DND-41 (cell line): ENCODE data around the gene IQSEC1.

Experiments used
- ATAC-seq: fragments of 200-7000 bp; cut with Tn5 transposase; 3 replicates; pipeline ENCODE4 v1.9.1; 2021; ENCODE audit warnings: low read depth; ENCODE audit not compliant: insufficient read depth
- DNase-seq: peaks from one replicate; pipeline ENCODE4 v3.0.0-alpha.2; 2020
- H2AFZ ChIP-seq: 2 replicates; pipeline ENCODE4 v1.6.0; 2012; ENCODE audit warnings: low read depth, low read length
- H3K27ac ChIP-seq: 2 replicates; pipeline ENCODE4 v1.5.1; 2012; ENCODE audit warnings: low read length, inconsistent platforms
- H3K27me3 ChIP-seq: fragments of 200-600 bp; sonication (generic); 2 replicates; pipeline ENCODE4 v1.6.0; 2012; ENCODE audit warnings: low read length, mild to moderate bottlenecking, inconsistent platforms; ENCODE audit not compliant: insufficient read depth, poor library complexity
- H3K36me3 ChIP-seq: 2 replicates; pipeline ENCODE4 v1.5.1; 2012; ENCODE audit warnings: low read length, inconsistent platforms; ENCODE audit not compliant: insufficient read depth
- H3K4me1 ChIP-seq: 2 replicates; pipeline ENCODE4 v1.5.1; 2012; ENCODE audit warnings: mild to moderate bottlenecking, low read length; ENCODE audit not compliant: insufficient read depth
- H3K4me2 ChIP-seq: 2 replicates; pipeline ENCODE4 v1.6.0; 2012; ENCODE audit warnings: mild to moderate bottlenecking, moderate library complexity, low read length, inconsistent platforms; ENCODE audit not compliant: insufficient read depth
- H3K4me3 ChIP-seq, 2 experiments: fragments of 200-600 bp in 1 of 2; shearing (Covaris generic) in 1 of 2; 2 replicates each; pipeline ENCODE4 v1.5.1; 2012 to 2016; ENCODE audit warnings: inconsistent platforms in 2 of 2, low read length in 2 of 2, mild to moderate bottlenecking in 2 of 2, low read depth in 1 of 2, moderate library complexity in 1 of 2
- H3K79me2 ChIP-seq: 2 replicates; pipeline ENCODE4 v1.6.0; 2012; ENCODE audit warnings: low read length, inconsistent platforms; ENCODE audit not compliant: insufficient read depth
- H3K9ac ChIP-seq: 2 replicates; pipeline ENCODE4 v1.6.0; 2012; ENCODE audit warnings: low read depth, mild to moderate bottlenecking, inconsistent platforms, low read length, moderate library complexity
- H3K9me3 ChIP-seq: 2 replicates; pipeline ENCODE4 v1.5.1; 2012; ENCODE audit warnings: low read length, moderate library complexity, mild to moderate bottlenecking, inconsistent platforms; ENCODE audit not compliant: insufficient read depth, severe bottlenecking
- H4K20me1 ChIP-seq: 2 replicates; pipeline ENCODE4 v1.6.0; 2012; ENCODE audit warnings: low read length; ENCODE audit not compliant: insufficient read depth
- CTCF ChIP-seq: IDR thresholded peaks from 2 replicates; pipeline ENCODE4 v1.5.1; 2012; ENCODE audit warnings: borderline replicate concordance, low read length, moderate library complexity, mild to moderate bottlenecking; ENCODE audit not compliant: poor library complexity, severe bottlenecking; ENCODE audit errors: extremely low read depth
- EZH2 ChIP-seq: IDR thresholded peaks from 3 replicates; pipeline ENCODE4 v1.6.1; 2012; ENCODE audit warnings: borderline replicate concordance, low read depth, mild to moderate bottlenecking, moderate library complexity, low read length, inconsistent platforms; ENCODE audit not compliant: severe bottlenecking

Gene IQSEC1

GRCh38 chr3:12868039-12869034 lies 204.9 kb downstream of the IQSEC1 start:
- Histone ChIP-seq H3K4me3 (no peak overlapping the region), H3K27ac (no peak overlapping the region), H3K4me1 (peaks cover 5% of the 10 kb centered on the region), H2AFZ (peak overlapping the region; percentile 69), H3K79me2 (no peaks in the 10 kb centered on the region), H4K20me1 (no peaks in the 10 kb centered on the region), H3K9ac (no peak overlapping the region), H3K4me2 (peak overlapping the region; percentile 52; the same call in 1 of the 2 replicates), H3K36me3 (no peaks in the 10 kb centered on the region), H3K9me3 (peaks cover 4% of the 10 kb centered on the region), H3K27me3 (no peaks in the 10 kb centered on the region)
- peak; percentile 90 for TF ChIP-seq CTCF
- TF ChIP-seq EZH2: no peak
- ATAC-seq: peak; percentile 92
- DNase-seq: peak; percentile 58

- Histone ChIP-seq H3K4me1 (peaks cover 5% of the 10 kb centered on the region), H3K9me3 (peaks cover 4% of the 10 kb centered on the region), H3K9ac (no peak overlapping the region), H4K20me1 (no peaks in the 10 kb centered on the region), H3K4me2 (no peak overlapping the region), H3K79me2 (no peaks in the 10 kb centered on the region), H3K27me3 (no peaks in the 10 kb centered on the region), H3K27ac (no peak overlapping the region), H3K36me3 (no peaks in the 10 kb centered on the region), H3K4me3 (no peak overlapping the region), H2AFZ (no peak overlapping the region)
- ATAC-seq (no peak), DNase-seq (no peak)
- TF ChIP-seq CTCF (no peak), EZH2 (no peak)
Measured at GRCh38 chr3:12866836-12867235, 206.4 kb downstream of the IQSEC1 start.

- no peak overlapping the region for H3K9ac ChIP-seq
- H3K4me1 ChIP-seq: peaks cover 5% of the 10 kb centered on the region
- H3K9me3 ChIP-seq: peaks cover 4% of the 10 kb centered on the region
- no peak for DNase-seq
- H3K79me2 ChIP-seq: no peaks in the 10 kb centered on the region
- H3K4me2 ChIP-seq: no peak overlapping the region
- no peaks in the 10 kb centered on the region for H4K20me1 ChIP-seq
- ATAC-seq: no peak
- no peak for TF ChIP-seq CTCF
- TF ChIP-seq EZH2: no peak
- no peak overlapping the region for H2AFZ ChIP-seq
- no peak overlapping the region for H3K4me3 ChIP-seq
- no peaks in the 10 kb centered on the region for H3K27me3 ChIP-seq
- H3K27ac ChIP-seq: no peak overlapping the region
- no peaks in the 10 kb centered on the region for H3K36me3 ChIP-seq
Measured at GRCh38 chr3:12865271-12865670, 208.0 kb downstream of the IQSEC1 start.
